Adrenal gland (tissue), 12 donors: ENCODE results near the gene MISP. TPM values are rescaled to one million over a fixed set of nuclear protein-coding genes. Genes with fewer than 3 reads are reported as not detected.

ENCODE experiments used
- DNase-seq, 7 donors: peaks; one replicate each; pipeline ENCODE4 v3.0.0-alpha.2; 2019 to 2020
- H3K27ac ChIP-seq, 5 donors: fragments of 200-600 bp; sonication (generic) in 4 of 5; 1 replicate in 3 of 5; 2 replicates in 2 of 5; pipeline versions ENCODE4 v1.5.1 to v1.8.0; 2016 to 2020; ENCODE audit warnings: mild to moderate bottlenecking in 1 of 5
- H3K27me3 ChIP-seq: fragments of 200-600 bp; 2 replicates; pipeline ENCODE4 v1.8.0; 2021
- H3K36me3 ChIP-seq, 2 donors: fragments of 200-600 bp; replicated peaks in 1 of 2; 1 replicate in 1 of 2; 2 replicates in 1 of 2; pipeline versions ENCODE4 v1.5.1 to v1.8.0; 2018 to 2022
- H3K4me1 ChIP-seq, 2 donors: fragments of 200-600 bp; replicated peaks in 1 of 2; 1 replicate in 1 of 2; 2 replicates in 1 of 2; pipeline versions ENCODE4 v1.5.1 to v1.8.0; 2018 to 2021
- H3K4me3 ChIP-seq, 4 donors: fragments of 200-600 bp; sonication (generic) in 3 of 4; one replicate each; pipeline ENCODE4 v1.5.1; 2016 to 2018
- H3K9me3 ChIP-seq, 3 donors: fragments of 200-600 bp; sonication (generic) in 1 of 3; replicated peaks in 1 of 3; 1 replicate in 2 of 3; 2 replicates in 1 of 3; pipeline versions ENCODE4 v1.5.1 to v1.8.0; 2016 to 2021
- CTCF ChIP-seq, 6 experiments: fragments of 450-650 bp in 4 of 6; fragments of 200-600 bp in 2 of 6; sonication (generic) in 1 of 6; IDR thresholded peaks; 1 replicate in 5 of 6; 2 replicates in 1 of 6; pipeline versions ENCODE4 v1.5.1 to v1.8.0; 2016 to 2021; ENCODE audit warnings: antibody characterized with exemption in 6 of 6, mild to moderate bottlenecking in 2 of 6, moderate library complexity in 1 of 6
- POLR2A ChIP-seq, 2 donors: fragments of 450-650 bp; IDR thresholded peaks; one replicate each; pipeline ENCODE4 v1.6.1; 2017; ENCODE audit warnings: antibody characterized with exemption in 2 of 2, mild to moderate bottlenecking in 2 of 2, moderate library complexity in 1 of 2
- WGBS, 4 donors: extraction: QIAGEN DNeasy Blood & Tissue Kit in 2 of 4; methylation state at CpG; one replicate each; pipeline versions ENCODE4 v1.1.5 to v1.1.7; 2013 to 2017; 5-methylcytosine and 5-hydroxymethylcytosine counted together
- intact Hi-C, 2 donors: fragments of 100-400 bp; cut with DNase I; formaldehyde crosslinking; loops; one replicate each; pipeline versions ENCODE4 v1.14.1 to v1.15.0; 2022 to 2023
- polyA plus RNA-seq, 3 donors: library from polyadenylated mRNA; stranded (reverse); fragments of 200-250 nt in 2 of 3; fragments of 350-450 nt in 1 of 3; fragmentation: Illumina TruSeq in 1 of 3; extraction: RNeasy Lipid Tissue Mini Kit (QIAGEN cat#74804) in 1 of 3; gene quantifications; one replicate each; pipeline ENCODE4 v1.2.3, GENCODE V29; 2013 to 2014
- total RNA-seq, 9 donors: library from RNA; depleted of rRNA in 4 of 9; stranded (reverse); fragments of >200 nt in 4 of 9; fragments of 120-200 nt in 1 of 9; fragmentation: NEBNext Ultra II Directional in 1 of 9; extraction: Animal tissue kit (Norgen Biotek cat#: 25700) in 1 of 9; gene quantifications; one replicate each; pipeline versions ENCODE4 v1.1.0 to v1.2.4, GENCODE V29; 2013 to 2023
- donor health status: healthy with polysubstance abuse.
- donor health status: Bipolar disorder and iron deficiency.
- donor health status: DM: yes; HTN: yes; CAD: no.
- donor health status: DM: no; HTN: no; CAD: no.
- donor health status: DM: no; HTN: no; CAD: no.
- donor health status: DM: yes; HTN: yes; CAD: no.

Gene MISP
- total and polyA plus RNA-seq, 12 donors, result 0.06 to 0.43 (median 0.11) TPM; not detected in 6

DNA sequence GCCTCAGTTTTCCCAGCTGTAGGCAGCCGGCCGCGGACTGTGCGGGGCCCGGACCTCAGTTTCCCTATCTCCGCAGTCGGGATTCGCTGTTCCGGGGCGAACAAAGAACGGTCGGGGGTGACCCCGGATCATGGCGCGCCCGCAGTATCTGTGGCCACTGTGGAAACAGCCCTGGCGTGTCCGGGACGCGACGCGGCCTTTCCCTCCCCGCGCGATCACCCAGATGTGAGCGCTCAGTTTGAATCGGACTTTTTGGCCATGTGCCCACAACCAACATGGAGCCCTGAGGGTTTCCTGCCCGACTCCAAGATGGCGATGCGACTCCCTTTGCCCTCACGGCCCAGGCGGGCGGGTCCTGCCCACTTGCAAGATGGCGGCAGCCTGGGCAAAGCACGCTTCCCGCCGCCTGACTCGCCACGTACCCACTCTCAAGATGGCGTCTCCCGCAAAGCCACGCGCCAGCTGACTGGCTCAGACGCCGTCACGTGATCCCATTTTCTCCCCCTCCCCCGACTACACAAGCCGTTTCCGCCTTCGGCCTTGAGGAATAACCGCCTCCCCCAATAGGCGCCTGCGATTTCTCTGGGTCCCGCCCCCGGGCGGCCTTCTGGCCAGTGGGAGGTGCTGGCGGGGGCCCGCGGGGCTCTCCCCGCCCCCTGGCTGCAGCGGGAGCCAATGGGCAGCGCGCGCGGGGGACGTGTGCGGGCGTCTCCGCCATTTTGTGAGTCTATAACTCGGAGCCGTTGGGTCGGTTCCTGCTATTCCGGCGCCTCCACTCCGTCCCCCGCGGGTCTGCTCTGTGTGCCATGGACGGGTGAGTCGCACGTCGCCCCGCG is 46.0 kb downstream of the MISP start, which contains the start of gene PTBP1:
TSS of gene PTBP1 (plus strand) at position 761 of the 836 bp plus-strand sequence. CDS start at position 807, 46 bp downstream.
- H3K4me1 ChIP-seq, result peaks cover 37 to 41% of the 10 kb centered on the region in 2 donors
- intact Hi-C loops, result no loop called here
- H3K27me3 ChIP-seq, result no peaks in the 10 kb centered on the region

DNA sequence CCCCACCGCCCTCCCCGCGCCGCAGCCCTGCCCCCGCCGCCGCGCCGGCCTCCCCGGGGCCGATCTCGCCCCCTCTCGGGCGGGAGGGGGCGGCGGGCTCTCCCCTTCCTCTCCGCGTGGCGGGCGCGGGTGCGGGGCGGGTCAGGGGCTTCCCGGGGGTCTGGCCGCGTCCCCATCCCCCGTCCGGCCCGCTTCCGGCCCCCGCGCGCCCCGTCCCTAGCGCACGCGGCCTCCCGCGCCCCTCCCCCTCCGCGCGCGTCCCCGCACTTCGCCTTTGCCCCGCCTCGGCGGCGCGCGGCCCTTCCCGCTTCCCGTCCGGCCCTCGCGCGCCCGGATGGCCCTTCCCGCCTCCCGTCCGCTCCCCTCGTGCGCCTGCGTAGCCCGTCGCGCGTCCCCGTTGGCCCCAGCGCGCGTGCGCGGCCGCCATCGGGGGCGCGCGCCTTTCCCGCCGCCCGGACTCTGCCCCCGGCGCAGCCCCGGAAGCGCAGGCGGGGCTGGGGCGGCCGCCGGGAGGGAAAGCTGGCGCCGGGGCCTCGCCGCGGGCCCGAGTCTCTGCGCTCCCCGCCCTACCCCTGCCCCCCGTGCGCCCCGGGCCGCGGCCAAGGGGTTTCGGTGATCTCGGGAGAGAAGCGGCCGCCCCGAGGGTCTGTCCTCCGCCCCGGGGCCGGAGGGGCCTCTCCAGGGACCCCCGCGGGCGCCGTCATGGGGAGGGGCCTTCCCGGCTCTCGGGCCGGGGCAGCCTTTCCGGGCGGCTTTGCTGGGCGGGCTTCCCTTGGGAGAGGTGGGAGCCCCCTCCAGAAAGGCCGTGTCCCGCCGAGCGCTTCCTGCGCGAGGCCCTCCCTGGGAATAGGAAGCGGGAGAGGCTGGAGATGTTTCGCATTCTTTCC is 46.9 kb downstream of the MISP start:
- peaks cover 0 to 8% of the 10 kb centered on the region in 2 donors for H3K36me3 ChIP-seq
- H3K4me1 ChIP-seq, result peaks cover 45 to 49% of the 10 kb centered on the region in 2 donors
- H3K27me3 ChIP-seq, result no peaks in the 10 kb centered on the region
- 0 to 3% (median 1%) methylated on average over 1 to 113 of the region's 129 CpGs for WGBS, 4 donors
- no peaks in the 10 kb centered on the region for H3K9me3 ChIP-seq
- H3K27ac ChIP-seq, result peak overlapping the region; percentile 81 to 100 (median 99)
- DNase-seq, result peak; percentile 85 to 91 (median 89)
- intact Hi-C loops, result no loop called here
- peak overlapping the region; percentile 47 to 100 (median 78) for H3K4me3 ChIP-seq
- TF ChIP-seq CTCF (IDR thresholded peaks at IDR 0.05), result peak in 2 of 6 experiments; percentile 4 to 10
- no peak for TF ChIP-seq POLR2A (IDR thresholded peaks at IDR 0.05)

More for the DNA sequence above, 46.0 kb downstream of the MISP start, which contains the start of gene PTBP1:
- peak in 4 of 6 experiments; percentile 12 to 45 (median 29) for TF ChIP-seq CTCF (IDR thresholded peaks at IDR 0.05)
- peak; percentile 81 to 88 for TF ChIP-seq POLR2A (IDR thresholded peaks at IDR 0.05)
- no peaks in the 10 kb centered on the region for H3K9me3 ChIP-seq
- H3K36me3 ChIP-seq, result peaks cover 0 to 8% of the 10 kb centered on the region in 2 donors
- peak within 1 kb of the TSS; percentile 47 to 100 (median 92) for H3K4me3 ChIP-seq
- peak within 1 kb of the TSS; percentile 81 to 100 (median 99) for H3K27ac ChIP-seq
- peak; percentile 100 for DNase-seq
- 0 to 1% (median 0%) methylated on average over 19 to 83 of the region's 83 CpGs for WGBS, 4 donors

- H3K4me1 ChIP-seq, result peaks cover 45 to 56% of the 10 kb centered on the region in 2 donors
- no peaks in the 10 kb centered on the region for H3K27me3 ChIP-seq
- peak overlapping the region; percentile 10 to 100 (median 77) for H3K4me3 ChIP-seq
- no peaks in the 10 kb centered on the region for H3K9me3 ChIP-seq
- TF ChIP-seq CTCF (IDR thresholded peaks at IDR 0.05) (no peak), POLR2A (IDR thresholded peaks at IDR 0.05) (no peak)
- H3K36me3 ChIP-seq, result peaks cover 0 to 12% of the 10 kb centered on the region in 2 donors
- WGBS, 4 donors, result 0 to 1% (median 0%) methylated on average over 5 to 44 of the region's 44 CpGs
- H3K27ac ChIP-seq, result peak overlapping the region; percentile 3 to 100 (median 99)
- DNase-seq, result peak in 2 of 7 donors; percentile 50 to 53
- intact Hi-C loops, result no loop called here
These were observed 47.6 kb downstream of the MISP start for GRCh38 chr19:798415-799075.
